Measurements from ENCODE around the gene SLC22A23.
"Not testable (repeated sequence)": the region's sequence is repeated elsewhere in the genome, so short reads cannot be mapped to it uniquely, and the experiment has no call there.

GRCh38 chr6:3244832-3245161, 212.1 kb downstream of the SLC22A23 start:
- TF ChIP-seq EZH2 (IDR thresholded peaks at IDR 0.05; ENCODE audit: insufficient read depth, low read length) = not testable (repeated sequence)
- TF ChIP-seq, protein P1, sequence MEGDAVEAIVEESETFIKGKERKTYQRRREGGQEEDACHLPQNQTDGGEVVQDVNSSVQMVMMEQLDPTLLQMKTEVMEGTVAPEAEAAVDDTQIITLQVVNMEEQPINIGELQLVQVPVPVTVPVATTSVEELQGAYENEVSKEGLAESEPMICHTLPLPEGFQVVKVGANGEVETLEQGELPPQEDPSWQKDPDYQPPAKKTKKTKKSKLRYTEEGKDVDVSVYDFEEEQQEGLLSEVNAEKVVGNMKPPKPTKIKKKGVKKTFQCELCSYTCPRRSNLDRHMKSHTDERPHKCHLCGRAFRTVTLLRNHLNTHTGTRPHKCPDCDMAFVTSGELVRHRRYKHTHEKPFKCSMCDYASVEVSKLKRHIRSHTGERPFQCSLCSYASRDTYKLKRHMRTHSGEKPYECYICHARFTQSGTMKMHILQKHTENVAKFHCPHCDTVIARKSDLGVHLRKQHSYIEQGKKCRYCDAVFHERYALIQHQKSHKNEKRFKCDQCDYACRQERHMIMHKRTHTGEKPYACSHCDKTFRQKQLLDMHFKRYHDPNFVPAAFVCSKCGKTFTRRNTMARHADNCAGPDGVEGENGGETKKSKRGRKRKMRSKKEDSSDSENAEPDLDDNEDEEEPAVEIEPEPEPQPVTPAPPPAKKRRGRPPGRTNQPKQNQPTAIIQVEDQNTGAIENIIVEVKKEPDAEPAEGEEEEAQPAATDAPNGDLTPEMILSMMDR (IDR thresholded peaks at IDR 0.05; ENCODE audit: insufficient read depth, low read depth, low read length) = not testable (repeated sequence)
